GM21390 (cell line): ENCODE measurements around the gene FRMD4A.

Experiments used
- ATAC-seq: cut with Tn5 transposase; IDR thresholded peaks from one replicate; pipeline ENCODE4 v1.9.1; 2021; ENCODE audit not compliant: unreplicated experiment

FRMD4A gene

DNA sequence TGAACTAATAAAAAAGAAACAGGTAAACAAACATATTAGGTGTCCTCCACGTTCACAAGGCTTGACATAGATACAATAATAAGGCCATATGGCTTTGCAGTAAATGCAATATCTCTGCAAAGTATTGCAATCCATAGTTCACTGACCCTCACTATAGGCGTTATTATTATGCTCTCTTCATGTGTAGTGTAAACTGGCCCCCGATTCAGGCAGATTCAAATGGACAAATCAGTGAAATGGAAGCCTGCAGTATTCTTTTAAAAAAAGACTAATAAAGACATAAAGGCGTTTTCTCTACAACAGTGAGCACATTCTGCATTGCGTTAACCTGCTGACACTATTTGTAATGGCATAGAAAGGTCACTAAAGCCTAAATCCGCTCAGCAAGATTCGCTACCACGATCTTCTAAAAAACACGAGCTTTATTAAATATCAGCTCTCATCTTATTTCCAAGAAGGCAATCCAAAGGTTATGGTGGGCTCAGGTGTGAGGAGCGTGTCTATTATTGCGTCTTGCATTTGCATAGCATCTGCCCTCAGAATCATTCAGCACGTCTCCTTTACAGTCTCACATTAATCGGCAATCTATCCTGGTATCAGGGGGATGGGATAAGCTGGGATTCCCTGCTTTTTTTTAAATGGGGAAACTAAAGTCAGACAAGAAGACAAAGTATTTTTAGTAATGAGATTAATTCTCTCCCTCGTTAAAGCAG, 36.2 kb downstream of the FRMD4A start:
- ATAC-seq: no peak

DNA sequence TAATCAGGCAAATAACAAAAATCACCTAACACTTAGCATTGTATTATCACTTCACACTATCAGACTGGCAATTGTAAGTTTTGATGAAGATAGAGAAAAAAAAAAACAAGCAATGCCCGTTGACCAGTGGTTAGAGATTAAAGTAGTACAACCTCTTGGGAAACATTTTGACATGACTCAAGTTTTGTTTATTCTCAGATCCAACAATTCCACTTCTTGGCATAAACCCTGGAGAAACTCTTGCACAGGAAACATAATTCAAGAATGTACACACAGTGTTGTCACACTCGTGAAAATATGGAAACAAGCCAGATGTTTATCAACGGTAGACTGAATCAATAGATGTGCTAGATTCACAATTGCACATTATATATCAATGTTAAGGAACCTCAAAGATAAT, 37.2 kb downstream of the FRMD4A start:
- ATAC-seq: no peak

DNA sequence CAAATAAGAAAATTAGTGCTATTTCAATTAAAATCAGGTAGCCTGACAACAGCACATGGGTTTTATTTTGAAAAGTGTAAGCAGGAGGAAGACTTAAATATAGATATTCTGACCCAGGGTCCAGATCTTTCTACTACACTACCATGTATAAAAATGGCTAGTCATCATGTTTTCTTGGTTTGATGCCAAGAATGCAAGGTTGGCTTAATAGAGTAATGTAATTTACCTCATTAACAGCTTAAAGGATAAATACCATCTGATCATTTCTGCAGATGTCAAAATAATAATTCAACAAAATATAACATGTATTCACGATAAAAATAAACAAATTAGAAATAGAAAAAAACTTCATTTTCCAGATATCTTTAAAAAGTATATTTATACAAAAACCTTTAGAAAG, 39.4 kb downstream of the FRMD4A start:
- ATAC-seq: no peak

DNA sequence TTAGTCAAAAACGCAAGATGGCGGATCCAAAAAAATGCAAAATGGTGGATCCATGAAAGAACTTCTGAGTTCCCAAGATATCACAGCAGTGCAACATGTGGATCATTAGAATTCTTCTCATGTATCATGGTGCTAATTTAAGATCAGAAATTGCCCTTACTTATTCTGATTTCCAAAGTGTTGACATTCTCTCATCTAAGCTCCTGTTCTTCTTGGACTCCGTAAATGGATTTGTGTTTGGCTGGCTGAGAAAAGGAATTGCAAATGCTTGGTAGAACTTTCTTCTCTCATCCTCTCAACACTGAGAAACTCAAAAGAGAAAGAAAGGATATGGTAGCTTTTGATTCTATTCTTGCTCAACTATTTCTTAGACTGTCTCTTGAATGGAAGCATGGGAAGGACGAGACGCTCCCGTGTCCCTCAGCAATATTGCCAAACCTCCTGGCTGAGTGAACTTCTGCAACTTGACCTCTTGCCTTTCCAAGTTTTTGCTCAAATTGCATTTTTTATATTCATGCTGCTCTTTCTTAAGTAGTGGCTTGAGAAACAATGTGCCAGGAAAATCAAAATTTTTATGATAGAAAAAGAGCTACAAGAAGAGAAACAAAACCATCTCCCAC, 44.7 kb downstream of the FRMD4A start:
- no peak for ATAC-seq

DNA sequence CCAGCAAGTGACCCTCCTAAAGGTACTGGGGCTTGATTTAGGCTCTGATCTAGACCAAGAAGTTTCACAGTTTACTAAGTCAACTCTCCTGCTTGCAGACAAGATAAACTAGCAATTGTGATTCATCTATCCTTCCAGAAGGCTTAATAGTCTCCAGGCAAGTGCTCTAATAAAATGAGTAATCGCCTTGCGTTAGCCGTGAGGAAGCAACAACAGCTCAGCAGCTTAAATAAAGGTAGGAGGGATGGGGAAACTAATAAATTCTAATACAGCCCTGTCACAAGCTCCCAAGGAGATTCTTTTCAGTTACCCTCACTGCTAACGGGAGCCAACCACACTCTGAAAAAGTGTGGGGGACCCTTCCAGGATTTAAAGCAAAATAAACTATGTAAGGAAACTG, 48.4 kb downstream of the FRMD4A start:
- no peak for ATAC-seq

DNA sequence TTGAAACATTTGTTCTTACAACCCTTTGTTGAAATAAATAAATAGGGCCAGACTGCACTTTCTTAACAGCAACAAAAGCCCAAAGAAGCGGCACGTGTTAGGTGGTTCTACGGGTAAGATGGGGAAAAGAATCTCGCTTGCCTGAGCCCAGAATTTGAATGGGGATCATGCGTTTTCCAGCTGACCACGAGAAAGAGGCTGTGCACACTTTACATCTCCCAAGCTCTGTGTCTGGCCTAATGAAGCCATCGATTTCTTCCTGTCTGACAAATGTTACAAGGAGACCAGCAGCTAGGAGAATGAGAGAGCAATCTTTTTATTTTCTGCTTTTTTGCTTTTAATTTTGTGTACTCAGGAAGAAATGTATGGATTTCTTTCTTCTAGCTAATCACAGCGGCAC, 52.2 kb downstream of the FRMD4A start:
- no peak for ATAC-seq

DNA sequence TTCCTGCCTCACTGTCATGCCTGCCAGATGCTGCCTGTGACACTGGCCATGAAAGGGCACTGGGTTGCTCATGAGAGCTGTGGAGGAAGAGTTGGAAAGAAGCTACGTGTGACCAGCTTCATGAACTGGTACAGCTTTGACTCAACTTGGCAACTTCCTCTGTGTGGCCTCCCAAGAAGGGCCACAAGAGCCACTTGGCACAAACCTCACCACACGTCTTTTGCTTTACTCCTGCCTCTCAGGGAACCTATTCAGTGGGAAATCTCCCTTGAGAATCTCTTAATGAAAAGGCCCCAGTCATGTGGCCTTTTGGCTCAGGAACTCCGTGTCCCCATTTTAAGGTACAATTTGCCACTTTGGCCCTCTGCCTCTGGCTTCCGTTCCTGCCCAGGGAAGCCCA, 54.5 kb downstream of the FRMD4A start:
- ATAC-seq: no peak

DNA sequence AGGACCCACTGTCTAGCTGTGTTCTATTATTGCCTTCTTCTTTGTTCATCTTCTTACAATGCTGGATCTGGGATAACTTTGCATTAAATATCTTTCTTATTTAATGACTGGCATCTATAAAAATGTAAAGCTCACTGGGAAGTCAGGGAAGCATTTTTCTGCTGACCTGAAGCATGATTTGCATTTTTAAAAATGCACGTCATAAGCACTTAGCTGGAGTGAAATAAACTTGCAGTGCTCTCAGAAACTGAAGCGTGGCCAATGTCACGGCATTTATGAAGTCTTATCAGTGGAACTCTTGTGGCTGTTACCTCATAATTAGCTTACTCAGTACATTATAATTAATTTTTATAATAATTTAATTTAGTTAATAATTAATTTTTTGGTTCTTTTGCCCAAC, 59.1 kb downstream of the FRMD4A start:
- no peak for ATAC-seq

DNA sequence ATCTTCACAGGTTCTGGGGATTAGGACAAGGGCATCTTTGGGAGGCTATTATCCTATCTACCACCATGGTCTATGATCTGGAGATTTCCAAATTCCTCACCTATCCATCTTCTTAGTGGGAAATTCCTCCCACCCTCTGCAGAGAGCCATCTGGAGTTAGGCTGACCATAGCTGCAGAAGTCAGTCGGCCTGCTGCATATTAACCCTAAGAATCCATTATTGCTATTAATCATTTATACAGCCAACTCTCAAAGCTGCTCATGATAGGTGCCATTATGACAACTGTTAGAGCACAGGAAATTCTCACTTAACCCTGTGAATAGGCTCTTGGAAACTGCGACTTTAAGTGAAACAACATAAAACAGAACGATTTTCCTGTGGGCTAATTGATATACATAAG, 60.4 kb downstream of the FRMD4A start:
- no peak for ATAC-seq

DNA sequence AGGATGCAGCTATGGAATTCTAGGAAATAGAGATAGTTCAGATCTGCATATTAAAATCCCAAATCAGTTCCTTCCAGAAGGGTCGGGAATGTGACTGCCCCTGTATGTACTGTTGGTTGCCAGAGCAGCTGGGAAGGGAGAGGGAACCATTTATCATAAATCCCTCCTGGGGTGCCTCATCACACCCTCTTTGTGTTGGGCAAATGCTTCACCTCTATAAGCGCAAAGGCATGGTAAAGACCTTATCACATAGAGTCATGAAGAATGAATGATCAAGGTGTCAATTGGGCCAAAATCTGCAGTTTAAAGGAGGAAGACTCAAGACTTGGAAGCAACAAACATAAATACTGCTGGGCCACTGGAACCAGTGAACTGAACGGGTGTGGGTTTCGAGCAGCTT, 65.0 kb downstream of the FRMD4A start:
- no peak for ATAC-seq

DNA sequence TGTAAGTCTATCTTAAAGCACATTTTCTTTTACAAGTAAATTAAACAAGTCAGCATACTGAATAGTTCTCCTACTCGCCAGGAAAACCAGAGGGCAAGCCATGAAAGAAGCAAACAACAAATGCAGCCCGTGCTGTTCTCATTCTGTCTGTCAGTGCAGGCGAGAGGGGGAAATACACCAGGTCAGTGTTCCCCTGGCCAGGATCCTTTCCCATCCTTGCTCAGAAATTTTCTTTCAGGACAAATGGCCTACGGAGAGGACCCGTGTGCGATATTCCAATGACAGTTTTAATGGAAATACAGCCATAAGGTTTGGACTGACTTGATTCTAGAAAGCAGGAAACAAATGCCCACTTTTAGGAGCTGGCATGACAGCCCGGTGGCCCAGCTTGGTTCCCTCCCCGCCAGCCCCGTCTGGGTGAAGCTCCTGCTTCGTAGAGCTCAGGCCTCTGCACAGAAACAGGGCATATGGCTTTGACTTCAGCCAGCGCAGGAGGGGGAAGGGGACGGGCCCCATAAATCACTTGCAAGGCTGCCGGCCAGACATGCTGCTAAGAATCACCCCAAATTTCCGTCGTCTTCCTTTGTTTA, 67.8 kb downstream of the FRMD4A start:
- ATAC-seq: no peak

DNA sequence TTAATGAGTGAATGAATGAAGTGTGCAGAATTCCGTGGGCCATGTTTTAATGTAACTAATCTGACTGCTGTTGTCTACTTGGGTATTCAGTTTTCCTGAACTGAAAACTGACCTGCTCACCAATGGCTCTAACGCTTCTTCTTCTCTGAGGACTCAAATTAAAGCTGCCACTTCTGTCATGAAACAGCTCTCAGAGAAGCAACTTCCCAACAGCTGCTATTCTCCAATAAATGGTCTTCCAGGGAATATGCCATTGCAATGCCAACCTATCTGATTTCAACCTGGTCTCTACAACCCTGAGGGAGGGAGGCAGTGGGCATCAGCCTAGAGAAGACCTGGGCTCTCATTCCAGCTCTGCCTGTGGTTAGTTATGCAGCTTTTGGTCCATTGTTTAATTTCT, 69.4 kb downstream of the FRMD4A start:
- no peak for ATAC-seq

DNA sequence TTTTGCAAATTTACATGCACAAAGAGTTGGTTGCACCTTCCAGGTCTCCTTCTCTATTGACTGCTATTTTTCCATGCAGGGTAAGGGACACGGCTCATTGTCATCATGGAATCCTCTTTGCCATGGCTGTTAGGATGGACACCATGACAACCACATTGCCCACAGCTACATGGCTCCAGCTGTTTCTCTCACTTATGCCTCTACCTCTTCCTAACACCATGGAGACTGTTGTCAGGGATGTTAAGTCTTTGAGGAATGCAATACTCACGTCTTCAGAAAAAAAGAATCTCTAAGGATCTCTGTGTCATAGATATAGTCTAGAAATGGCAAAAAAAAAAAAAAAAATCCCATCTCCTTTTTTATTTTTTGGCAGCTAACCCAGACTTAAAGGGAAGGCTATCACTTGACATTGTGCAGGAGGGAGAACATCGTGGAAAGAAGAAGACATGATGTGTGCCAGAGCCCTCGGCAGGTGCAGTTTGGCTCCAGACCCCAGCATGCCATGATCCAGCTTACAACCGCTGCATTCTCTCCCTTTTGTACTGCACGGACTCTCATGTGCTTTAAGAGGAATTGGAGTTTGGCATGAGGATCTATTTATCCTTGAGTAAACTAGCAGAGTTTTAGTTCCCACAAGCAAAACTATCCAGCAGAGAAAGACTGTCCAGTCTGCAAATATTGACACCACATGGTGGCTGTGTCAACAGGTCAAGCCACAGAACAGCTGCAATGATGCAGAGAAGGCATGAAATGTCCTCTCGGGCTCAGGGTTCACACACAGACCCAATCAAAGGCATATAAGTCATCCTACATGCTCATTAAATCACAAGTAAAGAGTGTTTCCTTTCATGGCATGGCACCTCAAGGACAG, 70.8 kb downstream of the FRMD4A start:
- no peak for ATAC-seq

DNA sequence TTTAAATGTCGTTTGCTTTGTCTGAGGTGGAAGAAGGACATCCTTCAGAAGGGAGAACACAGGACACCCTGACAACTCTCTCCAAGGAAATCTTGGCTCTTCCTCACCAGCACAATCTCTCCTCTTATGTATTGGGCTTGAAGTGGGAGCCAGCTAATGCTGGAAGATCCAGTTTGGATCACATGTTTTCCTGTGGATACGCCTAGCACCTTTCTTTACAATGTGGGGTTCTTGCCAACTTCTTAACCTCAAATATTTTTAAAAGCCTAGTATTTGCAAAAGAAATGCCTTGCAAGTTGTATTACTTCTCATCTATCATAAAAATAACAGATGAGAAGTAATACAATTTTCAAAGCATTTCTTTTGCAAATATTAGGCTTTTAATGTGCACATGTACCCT, 76.4 kb downstream of the FRMD4A start:
- ATAC-seq: no peak

DNA sequence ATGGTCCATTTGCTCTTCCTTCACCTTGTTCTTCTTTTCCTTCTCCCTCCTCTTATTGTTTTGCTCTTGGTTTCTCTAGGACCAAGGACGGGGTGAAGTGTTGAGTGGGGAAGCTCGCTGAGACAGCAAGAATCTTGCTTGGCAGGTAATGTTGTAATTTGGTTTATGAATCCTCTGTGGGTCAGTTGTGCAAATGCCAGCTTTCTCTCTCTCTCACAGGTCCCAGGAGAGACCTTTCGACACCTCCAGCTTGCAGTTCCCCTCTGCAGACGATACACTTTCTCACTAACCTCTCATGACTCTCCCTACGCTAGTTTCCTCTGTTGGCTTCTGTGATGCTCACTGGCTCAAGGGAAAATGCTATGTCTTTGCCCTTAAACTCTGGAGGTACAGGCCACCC, 77.0 kb downstream of the FRMD4A start:
- ATAC-seq: no peak

DNA sequence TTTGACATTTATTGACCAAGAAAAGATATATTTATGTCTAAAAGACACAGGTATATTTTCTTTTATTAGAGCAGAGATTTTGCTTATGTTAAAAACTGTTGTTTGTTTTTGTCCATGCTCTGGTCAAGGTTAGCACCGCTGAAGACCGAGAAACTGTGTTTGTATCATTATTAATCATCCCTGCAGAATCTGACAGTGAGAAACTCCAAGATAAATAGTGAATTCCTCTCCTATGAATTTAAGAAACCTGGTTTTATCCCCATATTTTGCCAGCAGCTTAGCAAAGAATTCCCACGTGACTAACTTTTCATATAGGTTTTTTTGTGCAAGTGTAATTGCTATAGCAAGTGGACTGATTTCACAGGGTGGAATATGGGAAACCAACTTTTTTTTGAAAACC, 77.6 kb downstream of the FRMD4A start:
- no peak for ATAC-seq

DNA sequence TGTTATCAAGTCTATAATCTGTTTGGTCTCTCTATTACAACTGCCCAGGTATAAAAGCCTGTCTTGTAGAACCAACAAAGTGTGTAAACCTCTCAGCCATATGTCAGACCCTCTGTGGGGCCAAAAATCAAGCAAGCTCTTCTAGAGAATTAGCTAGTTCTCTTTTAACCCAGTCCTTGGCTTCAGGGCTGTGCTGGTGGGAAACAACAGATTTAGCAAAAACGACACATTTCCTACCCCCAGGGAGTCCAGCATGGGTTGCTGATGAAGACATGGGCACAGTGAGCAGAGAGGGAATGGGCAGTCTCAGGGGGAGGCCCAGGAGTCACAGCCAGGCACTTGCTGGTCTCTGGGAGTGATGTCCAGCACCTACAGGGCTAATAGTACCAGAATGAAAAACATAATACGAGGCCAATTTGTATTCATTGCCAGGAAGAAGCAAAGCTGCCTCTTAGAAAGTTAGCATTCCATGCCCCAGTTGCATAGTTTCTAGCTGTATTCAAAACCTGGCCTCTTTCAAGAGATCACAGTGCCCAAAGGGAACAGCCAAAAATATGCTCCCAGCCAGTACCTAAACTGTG, 80.1 kb downstream of the FRMD4A start:
- ATAC-seq: no peak

DNA sequence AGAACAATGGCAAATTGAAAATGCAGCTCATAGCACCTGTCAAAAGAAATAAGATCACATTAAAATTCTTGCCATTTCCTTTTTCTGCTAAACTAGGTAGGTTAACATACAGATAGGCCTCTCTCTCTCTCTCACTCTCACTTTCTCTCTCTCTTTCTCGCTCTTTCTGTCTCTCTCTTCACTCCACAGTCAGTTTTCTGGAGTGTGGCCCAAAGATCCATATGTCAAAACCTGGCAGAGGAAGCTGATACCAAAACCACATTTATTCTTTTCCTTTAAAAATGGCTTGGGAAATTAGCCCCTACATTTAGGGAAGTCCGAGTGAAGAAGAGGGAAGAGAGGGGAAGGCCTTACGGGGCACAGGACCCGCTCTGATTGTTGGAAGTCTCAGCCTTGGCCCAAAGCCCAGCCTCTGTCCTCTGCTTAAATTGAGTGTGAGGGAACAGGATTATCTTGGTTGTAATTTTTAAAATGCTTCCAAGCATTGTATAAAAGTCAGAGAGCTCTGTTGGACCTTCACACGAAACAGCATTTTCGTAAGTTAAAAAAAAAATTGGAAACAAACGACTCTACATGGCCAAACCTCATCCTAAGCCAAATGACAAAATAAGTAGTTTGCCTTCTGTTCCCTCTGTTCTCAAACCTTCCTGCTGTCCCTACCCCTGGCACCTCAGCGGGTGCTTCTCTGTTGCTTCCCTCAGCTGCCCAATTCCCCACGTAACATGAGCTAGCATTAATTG, 83.2 kb downstream of the FRMD4A start:
- ATAC-seq: no peak

DNA sequence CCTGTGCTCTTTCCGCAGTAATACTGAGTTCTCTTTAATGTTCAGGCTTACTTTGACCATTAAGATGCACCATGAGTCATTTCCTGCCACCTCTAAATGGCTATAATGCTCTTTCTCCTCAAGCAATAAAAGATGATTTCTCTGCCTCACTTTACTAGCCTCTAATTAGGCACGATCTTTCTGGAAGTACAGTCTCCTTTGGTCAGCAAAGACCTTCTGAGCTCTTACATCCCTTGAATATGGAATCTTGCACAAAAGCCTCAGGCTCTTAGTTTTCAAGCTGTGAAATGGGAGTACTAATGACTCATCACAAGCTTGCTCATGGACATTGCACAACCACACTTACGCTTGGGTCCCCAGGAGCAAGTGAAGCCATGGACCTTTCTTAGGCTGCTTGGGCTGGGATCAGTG, 85.9 kb downstream of the FRMD4A start:
- no peak for ATAC-seq

DNA sequence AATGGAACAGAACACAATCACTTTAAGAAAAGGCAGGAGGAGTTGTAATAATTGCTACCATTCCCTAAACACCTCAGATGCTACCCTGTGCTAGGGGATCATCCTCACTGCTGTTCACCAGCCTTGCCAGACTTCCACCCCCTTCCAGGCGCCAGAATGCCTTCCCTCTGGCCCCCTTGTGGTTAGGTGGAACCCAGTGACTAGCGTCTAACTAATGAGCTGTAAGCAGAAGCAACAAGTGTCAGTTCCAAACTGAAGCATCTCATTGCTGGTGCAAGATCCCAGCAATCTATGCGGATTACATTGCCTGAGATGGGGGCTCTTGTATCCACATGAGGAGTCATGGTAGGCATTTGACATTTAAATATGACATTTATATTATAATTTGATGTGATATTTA, 86.6 kb downstream of the FRMD4A start:
- no peak for ATAC-seq

DNA sequence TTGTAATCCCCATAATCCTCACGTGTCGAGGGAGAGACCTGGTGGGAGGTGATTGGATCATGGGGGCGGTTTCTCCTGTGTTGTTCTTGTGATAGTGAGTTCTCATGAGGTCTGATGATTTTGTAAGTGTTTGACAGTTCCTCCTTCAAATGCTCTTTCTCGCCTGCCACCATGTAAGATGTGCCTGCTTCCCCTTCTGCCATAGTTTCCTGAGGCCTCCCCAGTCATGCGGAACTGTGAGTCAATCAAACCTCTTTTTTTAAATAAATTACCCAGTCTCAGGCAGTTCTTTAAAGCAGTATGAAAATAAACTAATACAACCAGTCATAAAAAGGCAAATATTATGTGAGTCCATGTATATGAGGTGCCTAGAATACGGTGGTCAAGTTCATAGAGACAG, 87.5 kb downstream of the FRMD4A start:
- ATAC-seq: no peak
